IPS-15b (cell line): Measurements from ENCODE around the gene REP15.

Experiments
- H3K27me3 ChIP-seq: one replicate; pipeline ENCODE4 v1.6.1; 2013; ENCODE audit warnings: low read length; ENCODE audit not compliant: control insufficient read depth, insufficient read depth
- H3K36me3 ChIP-seq: one replicate; pipeline ENCODE4 v1.6.1; 2013; ENCODE audit warnings: low read length; ENCODE audit not compliant: control insufficient read depth, insufficient read depth
- H3K4me1 ChIP-seq: one replicate; pipeline ENCODE4 v1.6.1; 2013; ENCODE audit warnings: mild to moderate bottlenecking, low read length; ENCODE audit not compliant: control insufficient read depth, insufficient read depth
- H3K4me3 ChIP-seq: one replicate; pipeline ENCODE4 v1.5.1; 2013; ENCODE audit warnings: low read depth, low read length
- H3K9ac ChIP-seq: one replicate; pipeline ENCODE4 v1.6.1; 2013; ENCODE audit warnings: low read depth, mild to moderate bottlenecking, low read length
- H3K9me3 ChIP-seq: one replicate; pipeline ENCODE4 v1.6.1; 2013; ENCODE audit warnings: mild to moderate bottlenecking, low read length; ENCODE audit not compliant: control insufficient read depth, insufficient read depth

REP15 gene

DNA sequence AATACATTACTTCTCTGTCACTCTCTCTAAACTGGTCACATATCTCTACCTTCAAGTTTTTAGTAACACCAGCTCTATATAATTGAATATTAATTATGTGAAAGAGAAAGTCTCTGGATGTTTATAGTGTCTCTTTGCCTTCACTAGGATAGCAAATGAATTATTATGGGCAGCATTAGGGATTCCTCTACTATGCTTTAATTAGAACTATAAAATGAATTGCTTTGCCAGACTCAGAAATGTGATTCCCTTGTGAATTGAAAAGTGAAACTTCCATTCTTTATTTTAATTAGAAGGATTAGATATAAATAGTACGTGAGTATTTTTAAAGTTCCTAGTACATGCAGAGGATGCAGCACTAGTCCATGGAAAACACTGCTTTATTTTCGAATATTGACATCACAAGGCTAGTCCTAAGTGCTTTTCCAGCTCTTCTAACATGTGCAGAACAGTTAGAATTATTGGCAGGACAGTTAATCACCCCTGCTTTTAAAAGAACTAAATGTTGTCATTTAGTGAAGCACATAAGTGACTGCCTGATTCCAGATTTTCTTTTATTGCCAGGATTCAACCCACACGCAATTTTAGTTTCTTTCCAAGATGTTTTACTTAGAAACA lies 23.0 kb upstream of the REP15 start:
- no peak overlapping the region for H3K9ac ChIP-seq
- H3K4me3 ChIP-seq = no peak overlapping the region
- H3K4me1 ChIP-seq = no peaks in the 10 kb centered on the region
- H3K36me3 ChIP-seq = no peaks in the 10 kb centered on the region
- H3K27me3 ChIP-seq = no peaks in the 10 kb centered on the region
- no peaks in the 10 kb centered on the region for H3K9me3 ChIP-seq

DNA sequence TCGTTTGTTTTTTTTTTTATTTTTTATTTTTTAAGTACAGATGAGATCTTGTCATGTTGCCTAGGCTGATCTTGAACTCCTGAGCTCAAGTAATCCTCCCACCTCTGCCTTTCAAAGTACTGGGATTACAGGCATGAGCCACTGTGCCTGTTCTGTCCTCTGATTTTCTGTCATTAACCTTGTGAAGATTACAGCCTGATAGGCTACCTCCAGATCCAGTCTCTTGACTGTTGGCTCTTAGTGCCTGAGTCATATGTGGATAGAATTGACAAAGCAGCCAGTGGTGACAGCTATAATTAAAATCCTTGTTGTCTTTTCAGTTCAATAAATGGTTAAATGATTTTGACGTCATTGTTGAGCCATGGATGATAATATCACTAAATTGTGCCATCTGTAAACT lies 21.3 kb upstream of the REP15 start:
- peaks cover 3% of the 10 kb centered on the region for H3K36me3 ChIP-seq
- H3K27me3 ChIP-seq = no peaks in the 10 kb centered on the region

DNA sequence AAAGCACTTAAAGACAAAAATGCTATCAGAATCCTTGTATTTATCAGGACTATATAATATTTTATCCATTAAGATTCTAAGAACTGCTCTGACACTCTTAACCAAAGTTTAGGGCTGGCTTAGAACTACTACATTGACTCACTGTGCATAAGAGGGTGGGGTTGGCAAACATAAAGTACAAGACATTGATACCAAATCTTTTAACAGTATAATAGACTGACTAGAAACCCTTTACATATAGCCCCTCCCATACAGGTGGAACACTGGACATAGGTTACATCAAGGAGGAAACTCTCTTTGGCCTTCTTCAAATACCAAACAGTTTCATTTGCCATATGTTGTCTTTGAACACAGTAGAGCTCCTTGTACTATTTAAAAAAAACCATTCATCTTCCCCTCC lies 15.6 kb upstream of the REP15 start:
- no peaks in the 10 kb centered on the region for H3K27me3 ChIP-seq
- no peaks in the 10 kb centered on the region for H3K4me1 ChIP-seq
- H3K36me3 ChIP-seq = peaks cover 3% of the 10 kb centered on the region
- H3K9ac ChIP-seq = no peak overlapping the region
- H3K4me3 ChIP-seq = no peak overlapping the region
- no peaks in the 10 kb centered on the region for H3K9me3 ChIP-seq

More for the DNA sequence above, 21.3 kb upstream of the REP15 start:
- Histone ChIP-seq H3K9me3 (no peaks in the 10 kb centered on the region), H3K4me3 (no peak overlapping the region), H3K4me1 (no peaks in the 10 kb centered on the region), H3K9ac (no peak overlapping the region)

DNA sequence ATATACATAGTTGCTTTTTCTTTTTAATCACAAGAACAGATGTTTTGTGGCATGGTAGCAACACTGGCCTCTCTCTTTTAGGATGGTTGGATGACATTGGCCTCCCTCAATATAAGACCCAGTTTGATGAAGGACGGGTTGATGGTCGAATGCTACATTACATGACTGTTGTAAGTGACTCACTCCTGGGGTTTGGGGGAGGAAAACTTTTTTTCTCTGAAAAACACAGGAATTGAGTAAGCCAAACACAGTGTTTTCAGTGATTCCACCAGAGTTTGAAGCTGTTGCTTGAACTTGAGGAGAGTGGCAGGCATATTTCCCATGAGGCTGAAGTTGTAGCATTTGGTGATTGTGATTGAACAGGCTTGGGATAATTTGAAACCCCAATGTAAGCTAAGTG lies 13.7 kb upstream of the REP15 start:
- Histone ChIP-seq H3K27me3 (no peaks in the 10 kb centered on the region), H3K9me3 (no peaks in the 10 kb centered on the region), H3K36me3 (peaks cover 3% of the 10 kb centered on the region), H3K4me3 (no peak overlapping the region), H3K9ac (no peak overlapping the region), H3K4me1 (no peaks in the 10 kb centered on the region)

DNA sequence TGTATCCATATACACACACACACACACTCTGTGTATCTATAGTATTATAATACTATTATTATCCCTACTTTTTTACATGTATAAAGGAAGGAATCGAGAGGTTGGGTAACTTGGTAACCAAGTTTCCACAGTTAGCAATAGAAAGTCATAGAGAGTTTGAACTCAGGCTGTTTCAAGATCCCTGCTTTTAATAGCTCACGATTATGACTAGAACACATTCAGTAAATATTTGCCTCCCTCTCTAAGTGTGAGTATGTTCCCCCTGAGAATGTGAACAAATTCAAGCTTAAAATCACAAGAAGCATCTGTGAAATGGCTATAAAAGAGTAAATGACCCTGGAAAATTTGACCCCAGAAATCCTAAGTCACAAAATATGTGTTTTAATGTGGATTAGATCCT lies 11.0 kb upstream of the REP15 start:
- no peak overlapping the region for H3K4me3 ChIP-seq
- H3K36me3 ChIP-seq = peaks cover 4% of the 10 kb centered on the region
- no peaks in the 10 kb centered on the region for H3K9me3 ChIP-seq
- H3K9ac ChIP-seq = no peak overlapping the region
- no peaks in the 10 kb centered on the region for H3K27me3 ChIP-seq
- H3K4me1 ChIP-seq = no peaks in the 10 kb centered on the region

DNA sequence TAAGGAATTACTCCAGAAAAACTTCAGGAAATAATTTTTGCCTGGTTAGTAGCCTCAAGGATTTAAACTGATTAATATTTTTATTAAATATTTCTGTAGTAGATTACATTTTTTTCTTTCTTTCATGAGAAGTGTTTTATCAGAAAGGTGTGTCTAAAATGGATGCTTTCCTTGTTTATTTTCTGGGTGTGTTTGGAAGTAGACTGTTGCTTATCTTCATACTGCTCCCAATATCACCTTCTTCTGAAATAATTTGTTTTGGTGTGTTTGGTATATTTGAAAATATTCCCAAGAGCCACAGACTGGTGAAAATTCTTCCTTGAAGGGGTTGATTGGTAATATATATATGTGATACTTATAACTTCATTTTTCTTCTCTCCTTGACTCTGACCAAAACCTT lies 10.1 kb upstream of the REP15 start:
- Histone ChIP-seq H3K4me1 (no peaks in the 10 kb centered on the region), H3K9ac (no peak overlapping the region), H3K9me3 (no peaks in the 10 kb centered on the region), H3K27me3 (no peaks in the 10 kb centered on the region), H3K4me3 (no peak overlapping the region), H3K36me3 (peaks cover 4% of the 10 kb centered on the region)

DNA sequence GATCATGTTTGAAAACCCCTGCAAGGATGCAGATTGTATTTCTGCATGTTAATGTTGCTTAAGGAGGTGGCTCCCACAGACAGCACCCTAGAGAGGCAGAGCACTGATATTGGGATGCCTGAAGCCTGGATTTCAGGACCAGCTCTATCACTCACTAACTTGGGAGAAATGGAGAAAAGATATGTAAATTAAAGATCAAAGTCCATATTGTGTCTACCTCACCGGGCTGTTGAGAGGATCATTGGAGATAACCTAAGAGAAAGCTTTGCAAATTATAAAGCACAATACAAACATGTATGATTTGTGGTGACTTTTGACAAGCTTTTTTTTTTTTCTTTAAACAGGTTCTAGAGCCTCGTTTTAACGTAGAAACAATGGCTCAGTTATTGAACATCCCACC lies 7.6 kb upstream of the REP15 start:
- peaks cover 4% of the 10 kb centered on the region for H3K36me3 ChIP-seq
- no peaks in the 10 kb centered on the region for H3K9me3 ChIP-seq
- H3K9ac ChIP-seq = no peak overlapping the region
- no peak overlapping the region for H3K4me3 ChIP-seq
- H3K4me1 ChIP-seq = no peaks in the 10 kb centered on the region
- H3K27me3 ChIP-seq = no peaks in the 10 kb centered on the region

DNA sequence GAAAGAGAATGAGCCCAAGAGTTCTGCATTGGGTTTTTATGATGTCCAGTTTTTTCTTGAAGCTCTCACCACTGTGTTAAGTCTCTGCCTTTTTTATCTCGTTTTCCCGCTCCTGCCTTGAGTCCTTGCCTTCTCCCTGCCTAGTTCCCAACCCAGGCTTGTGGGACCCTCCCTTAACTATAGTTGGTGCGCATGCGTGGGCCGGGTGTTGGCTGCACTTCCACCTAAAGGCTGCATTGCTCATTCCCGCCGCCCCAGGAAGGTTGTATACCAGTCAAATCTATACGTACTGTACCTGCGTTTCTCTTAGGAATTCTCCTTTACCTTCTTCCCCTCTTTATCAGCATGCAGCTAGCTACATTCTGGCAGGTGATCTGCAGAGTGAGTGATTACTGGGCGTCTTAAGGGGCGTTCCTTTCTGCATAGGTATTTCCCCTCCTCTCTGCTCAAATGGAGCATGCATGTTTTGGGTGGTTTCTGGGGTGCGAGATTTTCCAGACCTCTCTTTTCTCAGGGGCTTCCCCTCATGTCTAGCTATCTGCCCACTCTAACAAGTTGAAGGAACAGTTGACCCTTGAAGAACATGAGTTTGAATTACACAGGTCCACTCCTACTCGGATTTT lies 6.6 kb upstream of the REP15 start:
- Histone ChIP-seq H3K27me3 (no peaks in the 10 kb centered on the region), H3K9ac (no peak overlapping the region), H3K4me1 (no peaks in the 10 kb centered on the region), H3K9me3 (no peaks in the 10 kb centered on the region), H3K36me3 (peaks cover 4% of the 10 kb centered on the region), H3K4me3 (no peak overlapping the region)

DNA sequence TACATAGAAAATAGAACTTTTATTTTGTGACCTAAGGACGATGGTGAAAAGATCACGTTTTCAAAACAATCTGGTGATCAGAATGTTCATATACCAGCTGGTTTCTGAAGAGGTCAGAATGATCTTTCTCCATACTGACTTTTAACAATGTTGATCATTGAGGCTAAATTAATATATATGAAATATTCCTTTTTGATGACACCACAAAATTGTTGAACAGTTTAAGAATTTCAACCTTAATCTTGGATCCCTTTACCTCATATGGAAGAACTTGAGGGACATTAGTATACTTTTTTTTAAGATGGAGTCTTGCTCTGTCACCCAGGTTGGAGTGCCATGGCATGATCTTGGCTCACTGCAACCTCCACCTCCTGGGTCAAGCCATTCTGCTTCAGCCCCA lies 2.8 kb upstream of the REP15 start:
- H3K4me3 ChIP-seq = no peak overlapping the region
- H3K9me3 ChIP-seq = no peaks in the 10 kb centered on the region
- no peaks in the 10 kb centered on the region for H3K27me3 ChIP-seq
- H3K36me3 ChIP-seq = peaks cover 4% of the 10 kb centered on the region
- no peaks in the 10 kb centered on the region for H3K4me1 ChIP-seq
- no peak overlapping the region for H3K9ac ChIP-seq

DNA sequence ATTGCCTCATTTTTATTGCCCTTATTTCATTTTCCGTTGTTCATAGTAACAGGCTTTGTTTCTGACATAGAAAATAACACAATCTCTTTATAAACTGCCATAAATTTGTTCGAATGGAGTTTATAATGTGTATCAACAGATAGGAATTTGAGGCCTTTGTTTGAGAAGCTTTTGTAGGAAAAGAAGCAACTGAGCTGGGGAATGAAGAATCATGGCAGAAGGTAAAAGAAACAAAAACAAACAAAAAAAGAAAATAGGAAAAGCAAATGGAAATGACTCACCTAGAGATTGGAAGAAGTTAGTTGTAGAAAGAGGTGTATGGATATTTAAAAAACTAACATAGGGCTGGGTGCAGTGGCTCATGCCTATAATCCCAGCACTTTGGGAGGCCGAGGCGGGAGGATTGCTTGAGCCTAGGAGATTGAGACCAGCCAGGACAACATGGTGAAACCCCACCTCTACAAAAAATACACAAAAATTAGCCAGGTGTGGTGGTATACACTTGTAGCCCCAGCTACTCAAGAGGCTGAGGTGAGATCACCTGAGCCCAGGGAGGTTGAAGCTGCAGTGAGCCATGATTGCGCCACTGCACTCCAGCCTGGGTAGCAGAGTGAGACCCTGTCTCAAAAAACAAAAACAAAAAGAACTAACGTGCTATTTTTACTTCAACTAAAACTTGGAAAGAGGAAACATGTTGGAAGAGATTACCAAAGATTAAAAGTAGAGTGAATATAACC lies 523 bp upstream of the REP15 start:
- Histone ChIP-seq H3K9me3 (no peaks in the 10 kb centered on the region), H3K36me3 (no peaks in the 10 kb centered on the region), H3K4me3 (no peak overlapping the region), H3K27me3 (no peaks in the 10 kb centered on the region), H3K9ac (no peak overlapping the region), H3K4me1 (no peaks in the 10 kb centered on the region)

DNA sequence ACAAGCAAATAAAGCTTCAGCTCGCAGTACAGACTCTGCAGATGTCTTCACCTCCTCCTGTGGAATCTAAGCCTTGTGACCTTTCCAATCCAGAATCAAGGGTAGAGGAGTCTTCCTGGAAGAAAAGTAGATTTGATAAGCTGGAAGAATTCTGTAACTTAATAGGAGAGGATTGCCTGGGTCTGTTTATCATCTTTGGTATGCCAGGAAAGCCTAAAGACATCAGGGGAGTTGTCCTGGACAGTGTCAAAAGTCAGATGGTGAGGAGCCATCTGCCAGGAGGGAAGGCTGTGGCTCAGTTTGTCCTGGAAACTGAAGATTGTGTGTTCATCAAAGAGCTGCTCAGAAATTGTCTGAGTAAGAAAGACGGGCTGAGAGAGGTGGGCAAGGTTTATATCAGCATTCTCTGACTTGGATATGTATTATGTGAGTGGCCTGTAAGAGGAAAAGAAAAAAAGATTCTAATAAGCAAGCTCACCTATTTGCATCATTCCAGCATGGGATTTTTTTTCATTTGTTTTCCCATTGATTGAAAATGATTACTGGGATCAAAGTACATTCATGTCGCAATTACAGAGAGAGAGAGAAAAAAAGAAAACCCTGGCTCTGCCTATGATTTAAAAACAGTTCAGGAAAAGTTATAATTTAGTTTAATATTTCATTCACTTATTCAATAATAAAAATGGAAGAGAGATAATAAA lies 767 bp downstream of the REP15 start:
- Histone ChIP-seq H3K27me3 (no peaks in the 10 kb centered on the region), H3K4me1 (no peaks in the 10 kb centered on the region), H3K9ac (no peak overlapping the region), H3K4me3 (no peak overlapping the region), H3K9me3 (no peaks in the 10 kb centered on the region), H3K36me3 (no peaks in the 10 kb centered on the region)
